Cardiac muscle cell (in vitro differentiated cells and primary cell): ENCODE data around the gene PLA2G2F. TPM values are rescaled to one million over a fixed set of nuclear protein-coding genes. Genes with fewer than 3 reads are reported as not detected.

Source experiments
- DNase-seq, 2 donors: peaks; one replicate each; pipeline versions ENCODE4 v3.0.0 to v3.0.0-alpha.2; 2010 to 2017; ENCODE audit warnings: low read depth in 1 of 2, low spot score in 1 of 2
- H3K27ac ChIP-seq: fragments of 200-600 bp; sonication (generic); 2 replicates; pipeline ENCODE4 v1.5.1; 2016
- H3K27me3 ChIP-seq: fragments of 200-600 bp; sonication (generic); 2 replicates; pipeline ENCODE4 v1.6.0; 2016; ENCODE audit warnings: control low read depth
- H3K36me3 ChIP-seq: fragments of 200-600 bp; sonication (generic); 2 replicates; pipeline ENCODE4 v1.5.1; 2016; ENCODE audit warnings: control low read depth
- H3K4me1 ChIP-seq: fragments of 200-600 bp; sonication (generic); 2 replicates; pipeline ENCODE4 v1.8.1; 2017; ENCODE audit warnings: low read depth, mild to moderate bottlenecking, mixed run types
- H3K4me3 ChIP-seq: fragments of 200-600 bp; sonication (generic); 2 replicates; pipeline ENCODE4 v1.5.1; 2016; ENCODE audit warnings: mild to moderate bottlenecking
- H3K9me3 ChIP-seq: fragments of 200-600 bp; sonication (generic); 2 replicates; pipeline ENCODE4 v1.5.1; 2017; ENCODE audit warnings: low read depth, mild to moderate bottlenecking, control low read depth
- polyA plus RNA-seq: library from polyadenylated mRNA; unstranded; fragments of >200 nt; fragmentation: Nextera tagmentation; extraction: Ambion mirVana; gene quantifications from 2 replicates; pipeline ENCODE4 v1.2.1, GENCODE V29; 2016
- total RNA-seq: library from RNA; depleted of rRNA; stranded (reverse); fragments of >200 nt; gene quantifications from 2 replicates; pipeline ENCODE4 v1.2.3, GENCODE V29; 2016
- TF ChIP-seq, protein P1 (sequence below): IDR thresholded peaks from 2 replicates; pipeline ENCODE4 v1.5.1; 2012; ENCODE audit warnings: low read depth, mild to moderate bottlenecking, low read length

Gene PLA2G2F
- total and polyA plus RNA-seq, 2 experiments from 2014 or later = not detected

DNA sequence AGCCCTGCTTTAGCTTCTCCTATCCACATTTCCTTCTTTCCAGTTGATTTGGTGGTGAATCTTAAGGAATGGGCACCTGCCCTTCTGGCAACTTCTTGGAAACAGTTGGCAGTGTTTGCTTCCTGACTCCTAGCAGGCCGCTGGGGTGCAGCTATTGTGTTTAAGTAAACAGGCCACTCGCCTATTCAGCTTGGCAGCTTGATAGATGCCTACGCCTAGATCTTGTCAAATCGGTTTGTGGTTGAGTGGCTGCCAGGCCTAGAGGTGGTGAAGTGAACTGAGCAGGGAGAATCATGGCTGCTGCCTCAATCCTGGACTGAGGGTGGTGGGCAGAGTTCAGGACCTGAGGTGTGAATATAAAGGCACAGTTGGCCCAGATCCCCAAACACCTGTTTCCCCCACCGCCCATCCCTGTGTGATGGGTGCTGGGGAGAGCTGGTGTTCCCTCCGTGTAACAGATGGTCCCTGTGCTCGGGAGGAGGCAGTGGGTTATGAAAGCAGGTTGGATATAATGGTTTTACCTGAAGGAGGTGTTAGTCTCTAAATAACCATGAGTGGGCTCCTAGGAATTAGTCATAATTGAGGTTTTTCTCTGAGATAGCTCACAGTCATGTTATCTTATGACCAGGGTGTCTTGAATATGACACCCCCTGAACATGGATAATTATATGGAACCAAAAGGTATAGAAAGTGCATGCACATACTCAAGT, 48.1 kb downstream of the PLA2G2F start:
- no peak overlapping the region for H3K4me3 ChIP-seq
- no peaks in the 10 kb centered on the region for H3K36me3 ChIP-seq
- no peak for DNase-seq
- no peaks in the 10 kb centered on the region for H3K27me3 ChIP-seq
- no peak overlapping the region for H3K27ac ChIP-seq
- no peaks in the 10 kb centered on the region for H3K4me1 ChIP-seq
- TF ChIP-seq, protein P1, sequence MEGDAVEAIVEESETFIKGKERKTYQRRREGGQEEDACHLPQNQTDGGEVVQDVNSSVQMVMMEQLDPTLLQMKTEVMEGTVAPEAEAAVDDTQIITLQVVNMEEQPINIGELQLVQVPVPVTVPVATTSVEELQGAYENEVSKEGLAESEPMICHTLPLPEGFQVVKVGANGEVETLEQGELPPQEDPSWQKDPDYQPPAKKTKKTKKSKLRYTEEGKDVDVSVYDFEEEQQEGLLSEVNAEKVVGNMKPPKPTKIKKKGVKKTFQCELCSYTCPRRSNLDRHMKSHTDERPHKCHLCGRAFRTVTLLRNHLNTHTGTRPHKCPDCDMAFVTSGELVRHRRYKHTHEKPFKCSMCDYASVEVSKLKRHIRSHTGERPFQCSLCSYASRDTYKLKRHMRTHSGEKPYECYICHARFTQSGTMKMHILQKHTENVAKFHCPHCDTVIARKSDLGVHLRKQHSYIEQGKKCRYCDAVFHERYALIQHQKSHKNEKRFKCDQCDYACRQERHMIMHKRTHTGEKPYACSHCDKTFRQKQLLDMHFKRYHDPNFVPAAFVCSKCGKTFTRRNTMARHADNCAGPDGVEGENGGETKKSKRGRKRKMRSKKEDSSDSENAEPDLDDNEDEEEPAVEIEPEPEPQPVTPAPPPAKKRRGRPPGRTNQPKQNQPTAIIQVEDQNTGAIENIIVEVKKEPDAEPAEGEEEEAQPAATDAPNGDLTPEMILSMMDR = no peak
- no peaks in the 10 kb centered on the region for H3K9me3 ChIP-seq

DNA sequence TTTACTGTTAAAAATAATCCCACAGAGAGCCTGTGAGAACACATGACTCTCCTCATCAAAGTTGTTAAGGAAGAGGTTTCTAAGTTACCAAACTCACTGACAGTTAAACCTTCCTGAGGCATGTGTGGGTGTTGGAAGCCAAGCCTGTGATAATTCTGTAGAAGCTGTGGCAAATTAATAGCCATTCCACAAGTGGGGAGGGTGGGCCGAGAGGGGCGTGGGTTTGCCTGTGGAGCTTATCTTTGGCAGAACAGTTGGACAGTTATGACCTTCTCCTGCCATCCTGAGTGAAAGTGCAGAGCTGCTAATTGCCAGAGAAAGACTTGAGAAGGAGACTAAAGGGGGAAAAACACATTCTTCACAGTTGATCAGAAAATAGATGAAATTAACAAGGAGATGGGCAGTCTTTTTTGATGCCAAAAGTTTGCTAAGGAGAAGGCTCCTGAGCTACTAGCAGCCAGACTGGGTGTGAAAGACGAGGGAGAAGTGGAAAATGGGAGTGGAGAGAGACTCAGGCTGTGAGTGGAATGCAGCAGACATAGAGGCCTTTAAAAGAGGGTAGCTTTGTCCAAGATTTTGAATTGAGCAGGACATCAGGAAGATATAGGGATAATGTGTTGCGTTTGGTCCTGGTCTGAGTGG, 48.8 kb downstream of the PLA2G2F start:
- H3K27ac ChIP-seq = no peak overlapping the region
- no peaks in the 10 kb centered on the region for H3K4me1 ChIP-seq

GRCh38 chr1:20188455-20188817, 49.3 kb downstream of the PLA2G2F start:
- H3K36me3 ChIP-seq = no peaks in the 10 kb centered on the region
- H3K4me3 ChIP-seq = no peak overlapping the region
- TF ChIP-seq, protein P1 = no peak
- no peak overlapping the region for H3K27ac ChIP-seq
- no peaks in the 10 kb centered on the region for H3K4me1 ChIP-seq
- H3K27me3 ChIP-seq = no peaks in the 10 kb centered on the region
- H3K9me3 ChIP-seq = no peaks in the 10 kb centered on the region
- no peak for DNase-seq

More for the DNA sequence above, 48.8 kb downstream of the PLA2G2F start:
- H3K27me3 ChIP-seq = no peaks in the 10 kb centered on the region
- H3K36me3 ChIP-seq = no peaks in the 10 kb centered on the region
- no peaks in the 10 kb centered on the region for H3K9me3 ChIP-seq
- H3K4me3 ChIP-seq = no peak overlapping the region
- TF ChIP-seq, protein P1 = no peak
- no peak for DNase-seq

- TF ChIP-seq, protein P1 = no peak
- peaks cover 3% of the 10 kb centered on the region for H3K4me1 ChIP-seq
- H3K4me3 ChIP-seq = no peak overlapping the region
- H3K27ac ChIP-seq = no peak overlapping the region
- H3K36me3 ChIP-seq = no peaks in the 10 kb centered on the region
- H3K27me3 ChIP-seq = no peaks in the 10 kb centered on the region
- no peaks in the 10 kb centered on the region for H3K9me3 ChIP-seq
- no peak for DNase-seq
Observed at GRCh38 chr1:20189664-20190063, 50.5 kb downstream of the PLA2G2F start.

- H3K4me3 ChIP-seq = no peak overlapping the region
- H3K27me3 ChIP-seq = no peaks in the 10 kb centered on the region
- H3K4me1 ChIP-seq = peaks cover 7% of the 10 kb centered on the region
- no peaks in the 10 kb centered on the region for H3K36me3 ChIP-seq
- no peak for DNase-seq
- TF ChIP-seq, protein P1 = no peak
- H3K9me3 ChIP-seq = no peaks in the 10 kb centered on the region
- no peak overlapping the region for H3K27ac ChIP-seq
Observed at GRCh38 chr1:20190256-20191160, 51.4 kb downstream of the PLA2G2F start.
